GM12892 (cell line): ENCODE measurements around the gene PCDHGA5.

Experiments used
- POLR2A ChIP-seq: IDR thresholded peaks from 2 replicates; pipeline ENCODE4 v1.6.1; 2011; ENCODE audit warnings: low read depth, low read length, control low read depth
- POLR2AphosphoS5 ChIP-seq: IDR thresholded peaks from 2 replicates; pipeline ENCODE4 v1.6.1; 2011; ENCODE audit warnings: low read depth, low read length, control low read depth
- TAF1 ChIP-seq: IDR thresholded peaks from 2 replicates; pipeline ENCODE4 v1.6.1; 2011; ENCODE audit warnings: low read depth, mild to moderate bottlenecking, control low read depth, low read length, borderline replicate concordance

DNA sequence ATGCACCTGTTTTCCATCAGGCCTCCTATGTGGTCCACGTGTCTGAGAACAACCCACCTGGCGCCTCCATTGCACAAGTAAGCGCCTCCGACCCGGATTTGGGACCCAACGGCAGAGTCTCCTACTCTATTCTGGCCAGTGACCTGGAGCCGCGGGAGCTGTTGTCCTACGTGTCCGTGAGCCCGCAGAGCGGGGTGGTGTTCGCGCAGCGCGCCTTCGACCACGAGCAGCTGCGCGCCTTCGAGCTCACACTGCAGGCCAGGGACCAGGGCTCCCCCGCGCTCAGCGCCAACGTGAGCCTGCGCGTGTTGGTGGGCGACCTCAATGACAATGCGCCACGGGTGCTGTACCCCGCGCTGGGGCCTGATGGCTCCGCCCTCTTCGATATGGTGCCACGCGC is 12.4 kb upstream of the PCDHGA5 start:
- TF ChIP-seq POLR2A (no peak), POLR2AphosphoS5 (no peak), TAF1 (no peak)
